ENCODE data around the gene GPATCH2. TPM values are rescaled to one million over a fixed set of nuclear protein-coding genes. Genes with fewer than 3 reads are reported as not detected.

Gene GPATCH2
- total RNA-seq, 1 experiment from 2014 or later: 11.3 TPM

DNA sequence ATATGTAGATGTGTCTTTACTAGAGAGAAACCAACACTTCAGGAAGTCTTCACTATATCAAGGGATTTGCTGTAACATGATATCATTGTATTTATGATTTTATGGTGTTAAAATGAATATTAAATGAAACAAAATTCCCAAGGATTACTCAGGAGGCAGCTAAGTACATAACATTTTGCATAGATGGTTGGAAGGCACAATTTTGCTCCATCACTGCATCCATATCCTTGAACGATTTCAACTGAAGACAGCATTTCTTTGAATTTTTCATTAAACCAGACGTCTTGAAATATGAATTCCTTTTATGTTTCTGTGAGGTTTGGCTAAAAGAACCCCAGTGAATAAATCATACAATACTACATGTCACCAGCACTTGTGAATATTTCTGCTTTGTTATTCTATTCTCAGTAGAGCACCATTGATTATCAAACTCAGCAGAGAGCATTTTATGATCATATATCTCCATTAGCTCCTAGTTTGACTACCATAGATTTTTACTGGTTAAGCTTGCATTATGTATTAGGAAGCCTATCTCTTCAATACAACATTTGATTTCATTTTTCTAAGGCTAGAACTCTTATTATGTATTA is 37.6 kb upstream of the GPATCH2 start:
- ChIA-PET RAD21 (ENCODE audit: low non-redundant PET in 1 of 2, low total read pairs in 2 of 2, uncharacterized antibody in 2 of 2, unreplicated experiment in 2 of 2) (no interaction called here), CTCF (no interaction called here), POLR2A (no interaction called here)
- Histone ChIP-seq H3K9me2 (ENCODE audit: insufficient read depth) (no peaks in the 10 kb centered on the region), H3K9ac (ENCODE audit: low read length) (no peak overlapping the region), H3K79me2 (ENCODE audit: insufficient read depth, low read length) (no peaks in the 10 kb centered on the region), H3K27ac (ENCODE audit: low read depth, low read length) (no peak overlapping the region), H2AFZ (ENCODE audit: low read depth, low read length, poor library complexity, severe bottlenecking) (no peak overlapping the region), H3K27me3 (ENCODE audit: insufficient read depth, low read length) (no peaks in the 10 kb centered on the region), H3K4me3 (replicated peaks in 1 of 2; ENCODE audit: low read depth in 1 of 2, low read length in 2 of 2) (no peak overlapping the region), H3K36me3 (ENCODE audit: control insufficient read depth in 1 of 2, insufficient read depth in 2 of 2, low read length in 2 of 2) (no peaks in the 10 kb centered on the region), H3K9me3 (ENCODE audit: control insufficient read depth in 1 of 2, insufficient read depth in 1 of 2, low read depth in 1 of 2, low read length in 2 of 2) (no peaks in the 10 kb centered on the region), H4K20me1 (ENCODE audit: insufficient read depth) (no peaks in the 10 kb centered on the region), H3K4me1 (ENCODE audit: control insufficient read depth in 1 of 2, insufficient read depth in 2 of 2, low read length in 2 of 2) (no peaks in the 10 kb centered on the region), H3K4me2 (ENCODE audit: low read length) (no peak overlapping the region)
- no TSS peak for BruUV-seq (replicated peaks)
- intact Hi-C loops (cut with micrococcal nuclease): no loop called here
- ATAC-seq: no peak
- no peak for TF ChIP-seq POLR2A (IDR thresholded peaks at IDR 0.05; ENCODE audit: borderline replicate concordance, extremely low read depth, insufficient read depth, insufficient read length)
- TF ChIP-seq, protein P1, sequence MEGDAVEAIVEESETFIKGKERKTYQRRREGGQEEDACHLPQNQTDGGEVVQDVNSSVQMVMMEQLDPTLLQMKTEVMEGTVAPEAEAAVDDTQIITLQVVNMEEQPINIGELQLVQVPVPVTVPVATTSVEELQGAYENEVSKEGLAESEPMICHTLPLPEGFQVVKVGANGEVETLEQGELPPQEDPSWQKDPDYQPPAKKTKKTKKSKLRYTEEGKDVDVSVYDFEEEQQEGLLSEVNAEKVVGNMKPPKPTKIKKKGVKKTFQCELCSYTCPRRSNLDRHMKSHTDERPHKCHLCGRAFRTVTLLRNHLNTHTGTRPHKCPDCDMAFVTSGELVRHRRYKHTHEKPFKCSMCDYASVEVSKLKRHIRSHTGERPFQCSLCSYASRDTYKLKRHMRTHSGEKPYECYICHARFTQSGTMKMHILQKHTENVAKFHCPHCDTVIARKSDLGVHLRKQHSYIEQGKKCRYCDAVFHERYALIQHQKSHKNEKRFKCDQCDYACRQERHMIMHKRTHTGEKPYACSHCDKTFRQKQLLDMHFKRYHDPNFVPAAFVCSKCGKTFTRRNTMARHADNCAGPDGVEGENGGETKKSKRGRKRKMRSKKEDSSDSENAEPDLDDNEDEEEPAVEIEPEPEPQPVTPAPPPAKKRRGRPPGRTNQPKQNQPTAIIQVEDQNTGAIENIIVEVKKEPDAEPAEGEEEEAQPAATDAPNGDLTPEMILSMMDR (IDR thresholded peaks at IDR 0.05 in 2 of 3, conservative IDR thresholded peaks at IDR 0.05 in 1 of 3; ENCODE audit: borderline replicate concordance in 1 of 3, insufficient read depth in 1 of 3, low read depth in 2 of 3, low read length in 2 of 3): no peak
- TF ChIP-seq TCF7L2 (IDR thresholded peaks at IDR 0.05; ENCODE audit: borderline replicate concordance, extremely low read depth, insufficient read depth, insufficient read length): no peak
- TF ChIP-seq, protein P2, sequence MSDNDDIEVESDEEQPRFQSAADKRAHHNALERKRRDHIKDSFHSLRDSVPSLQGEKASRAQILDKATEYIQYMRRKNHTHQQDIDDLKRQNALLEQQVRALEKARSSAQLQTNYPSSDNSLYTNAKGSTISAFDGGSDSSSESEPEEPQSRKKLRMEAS (IDR thresholded peaks at IDR 0.05): no peak
- TF ChIP-seq YY1 (IDR thresholded peaks at IDR 0.05; ENCODE audit: extremely low read depth, insufficient replicate concordance, low read depth, low read length): no peak
- no peak for TF ChIP-seq CEBPB (IDR thresholded peaks at IDR 0.05; ENCODE audit: low read depth)
- no peak for TF ChIP-seq SRF (IDR thresholded peaks at IDR 0.05; ENCODE audit: low read depth)
- TF ChIP-seq ELF1 (IDR thresholded peaks at IDR 0.05; ENCODE audit: borderline replicate concordance, low read depth): no peak
- TF ChIP-seq, protein P3, sequence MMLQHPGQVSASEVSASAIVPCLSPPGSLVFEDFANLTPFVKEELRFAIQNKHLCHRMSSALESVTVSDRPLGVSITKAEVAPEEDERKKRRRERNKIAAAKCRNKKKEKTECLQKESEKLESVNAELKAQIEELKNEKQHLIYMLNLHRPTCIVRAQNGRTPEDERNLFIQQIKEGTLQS (IDR thresholded peaks at IDR 0.05): no peak
- no peak for TF ChIP-seq ZNF274 (IDR thresholded peaks at IDR 0.05; ENCODE audit: low read depth, low read length)
- TF ChIP-seq SIN3A (IDR thresholded peaks at IDR 0.05; ENCODE audit: low read depth): no peak
- DNase-seq (ENCODE audit: low read depth, low spot score): no peak
